Measurements from ENCODE around the gene RNF32.

- TF ChIP-seq POLR2A (IDR thresholded peaks at IDR 0.05), result no peak
- no peak for TF ChIP-seq CTCF (IDR thresholded peaks at IDR 0.05 in 4 of 5, conservative IDR thresholded peaks at IDR 0.05 in 1 of 5)
These were observed 61.8 kb downstream of the RNF32 start for GRCh38 chr7:156702399-156702798.
